ENCODE data around the gene THAP3.

Gene THAP3

GRCh38 chr1:6667139-6667538 is 42.5 kb downstream of the THAP3 start:
- DNase-seq (ENCODE audit: low read depth): no peak
- Histone ChIP-seq H3K9me3 (ENCODE audit: control insufficient read depth, low read length) (no peaks in the 10 kb centered on the region), H3K9ac (ENCODE audit: low read length) (no peak overlapping the region), H3K4me3 (ENCODE audit: low read length) (no peak overlapping the region), H3K27me3 (replicated peaks; ENCODE audit: control insufficient read depth, insufficient read depth, low read length) (no peaks in the 10 kb centered on the region), H3K4me1 (ENCODE audit: control insufficient read depth, insufficient read depth, low read length) (no peaks in the 10 kb centered on the region), H3K36me3 (ENCODE audit: control insufficient read depth, insufficient read depth, low read length, severe bottlenecking) (peaks cover 43% of the 10 kb centered on the region)

- Histone ChIP-seq H3K4me1 (ENCODE audit: control insufficient read depth, insufficient read depth, low read length) (no peaks in the 10 kb centered on the region), H3K9me3 (ENCODE audit: control insufficient read depth, low read length) (no peaks in the 10 kb centered on the region), H3K9ac (ENCODE audit: low read length) (no peak overlapping the region), H3K27me3 (replicated peaks; ENCODE audit: control insufficient read depth, insufficient read depth, low read length) (no peaks in the 10 kb centered on the region), H3K4me3 (ENCODE audit: low read length) (no peak overlapping the region), H3K36me3 (ENCODE audit: control insufficient read depth, insufficient read depth, low read length, severe bottlenecking) (peaks cover 40% of the 10 kb centered on the region)
- DNase-seq (ENCODE audit: low read depth): no peak
These were observed 43.8 kb downstream of the THAP3 start for GRCh38 chr1:6668503-6668902.

- no peaks in the 10 kb centered on the region for H3K27me3 ChIP-seq (replicated peaks; ENCODE audit: control insufficient read depth, insufficient read depth, low read length)
- H3K9ac ChIP-seq (ENCODE audit: low read length): no peak overlapping the region
- no peaks in the 10 kb centered on the region for H3K9me3 ChIP-seq (ENCODE audit: control insufficient read depth, low read length)
- H3K36me3 ChIP-seq (ENCODE audit: control insufficient read depth, insufficient read depth, low read length, severe bottlenecking): peaks cover 37% of the 10 kb centered on the region
- H3K4me3 ChIP-seq (ENCODE audit: low read length): no peak overlapping the region
- no peak for DNase-seq (ENCODE audit: low read depth)
- no peaks in the 10 kb centered on the region for H3K4me1 ChIP-seq (ENCODE audit: control insufficient read depth, insufficient read depth, low read length)
These were observed 47.9 kb downstream of the THAP3 start for GRCh38 chr1:6672558-6672957.

- Histone ChIP-seq H3K9ac (ENCODE audit: low read length) (no peak overlapping the region), H3K4me3 (ENCODE audit: low read length) (no peak overlapping the region), H3K36me3 (ENCODE audit: control insufficient read depth, insufficient read depth, low read length, severe bottlenecking) (peaks cover 50% of the 10 kb centered on the region), H3K27me3 (replicated peaks; ENCODE audit: control insufficient read depth, insufficient read depth, low read length) (no peaks in the 10 kb centered on the region), H3K4me1 (ENCODE audit: control insufficient read depth, insufficient read depth, low read length) (no peaks in the 10 kb centered on the region), H3K9me3 (ENCODE audit: control insufficient read depth, low read length) (no peaks in the 10 kb centered on the region)
- no peak for DNase-seq (ENCODE audit: low read depth)
These were observed 49.2 kb downstream of the THAP3 start for GRCh38 chr1:6673816-6674398.

- H3K4me1 ChIP-seq (ENCODE audit: control insufficient read depth, insufficient read depth, low read length): no peaks in the 10 kb centered on the region
- no peak overlapping the region for H3K4me3 ChIP-seq (ENCODE audit: low read length)
- H3K9ac ChIP-seq (ENCODE audit: low read length): no peak overlapping the region
- H3K36me3 ChIP-seq (ENCODE audit: control insufficient read depth, insufficient read depth, low read length, severe bottlenecking): peaks cover 59% of the 10 kb centered on the region
- no peak for DNase-seq (ENCODE audit: low read depth)
- no peaks in the 10 kb centered on the region for H3K27me3 ChIP-seq (replicated peaks; ENCODE audit: control insufficient read depth, insufficient read depth, low read length)
- no peaks in the 10 kb centered on the region for H3K9me3 ChIP-seq (ENCODE audit: control insufficient read depth, low read length)
These were observed 50.1 kb downstream of the THAP3 start for GRCh38 chr1:6674771-6675170.

GRCh38 chr1:6675941-6676340 is 51.3 kb downstream of the THAP3 start:
- Histone ChIP-seq H3K4me3 (ENCODE audit: low read length) (no peak overlapping the region), H3K36me3 (ENCODE audit: control insufficient read depth, insufficient read depth, low read length, severe bottlenecking) (peaks cover 71% of the 10 kb centered on the region), H3K9ac (ENCODE audit: low read length) (no peak overlapping the region), H3K4me1 (ENCODE audit: control insufficient read depth, insufficient read depth, low read length) (no peaks in the 10 kb centered on the region), H3K27me3 (replicated peaks; ENCODE audit: control insufficient read depth, insufficient read depth, low read length) (no peaks in the 10 kb centered on the region), H3K9me3 (ENCODE audit: control insufficient read depth, low read length) (no peaks in the 10 kb centered on the region)
- DNase-seq (ENCODE audit: low read depth): no peak
